ENCODE results near the gene PPP1R18. TPM values are rescaled to one million over a fixed set of nuclear protein-coding genes. Genes with fewer than 3 reads are reported as not detected.
A peak's percentile ranks its signal among the peaks of the same experiment; 100 is the strongest.

PPP1R18 gene
- total and polyA plus RNA-seq, 9 of the 15 experiments (the other 6 are each of a cell fraction or from before 2014, with no cell fraction given), result 12.0 to 99.2 (median 42.6) TPM

GRCh38 chr6:30690403-30691207 is 4.2 kb upstream of the PPP1R18 start, which contains the start of gene NRM (continued):
- TF ChIP-seq CHD7 (IDR thresholded peaks at IDR 0.05; ENCODE audit: low read depth, low read length), result no peak
- TF ChIP-seq ARID1B (IDR thresholded peaks at IDR 0.05), result peak; percentile 32; the same call in 1 of the 2 replicates
- 0 out of 4 replicates have a peak, but pooled peaks of 1 of the 2 experiments have one; percentile 14 for TF ChIP-seq RCOR1 (IDR thresholded peaks at IDR 0.05; ENCODE audit: borderline replicate concordance in 1 of 2, low read depth in 2 of 2, low read length in 2 of 2)
- no peak for TF ChIP-seq MAFF (IDR thresholded peaks at IDR 0.05; ENCODE audit: low read length)
- no peak for TF ChIP-seq CREB3 (tag; conservative IDR thresholded peaks at IDR 0.05; ENCODE audit: low read depth)
- no peak for TF ChIP-seq ZNF384 (IDR thresholded peaks at IDR 0.05; ENCODE audit: low read depth, low read length)
- no peak for TF ChIP-seq ZNF77 (CRISPR knock-in tag; IDR thresholded peaks at IDR 0.05)
- TF ChIP-seq PHF8 (IDR thresholded peaks at IDR 0.05; ENCODE audit: borderline replicate concordance, low read length), result peak; percentile 56; the same call in 1 of the 2 replicates
- peak; percentile 80 for TF ChIP-seq POLR2G (IDR thresholded peaks at IDR 0.05; ENCODE audit: low read depth, low read length)
- 0 out of 2 replicates have a peak, but pooled peaks have one; percentile 4 for TF ChIP-seq EGR1 (conservative IDR thresholded peaks at IDR 0.05)
- TF ChIP-seq PHB2 (IDR thresholded peaks at IDR 0.05; ENCODE audit: low read depth), result peak; percentile 50; the same call in 1 of the 2 replicates
- TF ChIP-seq YBX1 (IDR thresholded peaks at IDR 0.05), result no peak
- no peak for TF ChIP-seq HNRNPL (IDR thresholded peaks at IDR 0.05; ENCODE audit: low read depth, low read length)
- TF ChIP-seq ZC3H11A (IDR thresholded peaks at IDR 0.05; ENCODE audit: low read depth, low read length), result no peak
- no peak for TF ChIP-seq HMG20B (CRISPR knock-in tag; IDR thresholded peaks at IDR 0.05)
